GM12875 (cell line): ENCODE results near the gene ELMO1.

Experiments used
- H3K4me3 ChIP-seq: one replicate; pipeline ENCODE4 v1.5.1; 2011; ENCODE audit warnings: low read depth, low read length, control low read depth
- CTCF ChIP-seq: IDR thresholded peaks from 2 replicates; pipeline ENCODE4 v1.5.1; 2011; ENCODE audit warnings: low read depth, mild to moderate bottlenecking, control low read depth, inconsistent platforms, low read length, moderate library complexity, borderline replicate concordance; ENCODE audit not compliant: insufficient read depth

The ELMO1 gene

GRCh38 chr7:37420946-37421695, 27.5 kb downstream of the ELMO1 start:
- H3K4me3 ChIP-seq, result no peak overlapping the region
- no peak for TF ChIP-seq CTCF

- no peak overlapping the region for H3K4me3 ChIP-seq
- no peak for TF ChIP-seq CTCF
Measured at GRCh38 chr7:37419496-37419895, 29.2 kb downstream of the ELMO1 start.

- no peak for TF ChIP-seq CTCF
- H3K4me3 ChIP-seq, result no peak overlapping the region
Measured at GRCh38 chr7:37418381-37418780, 30.3 kb downstream of the ELMO1 start.

GRCh38 chr7:37417107-37417474, 31.6 kb downstream of the ELMO1 start:
- TF ChIP-seq CTCF, result no peak
- no peak overlapping the region for H3K4me3 ChIP-seq

GRCh38 chr7:37416378-37417106, 32.1 kb downstream of the ELMO1 start:
- H3K4me3 ChIP-seq, result no peak overlapping the region
- TF ChIP-seq CTCF, result no peak

- no peak for TF ChIP-seq CTCF
- no peak overlapping the region for H3K4me3 ChIP-seq
Measured at GRCh38 chr7:37415629-37416028, 33.0 kb downstream of the ELMO1 start.
